Right lung (tissue), 5 donors: ENCODE measurements around the gene NR6A1. TPM values are rescaled to one million over a fixed set of nuclear protein-coding genes. Genes with fewer than 3 reads are reported as not detected.

Experiments
- DNase-seq, 2 donors: peaks; one replicate each; pipeline ENCODE4 v3.0.0-alpha.2; 2013
- polyA plus RNA-seq, 5 donors: library from polyadenylated mRNA; unstranded; fragments of 120-200 nt; gene quantifications; one replicate each; pipeline versions ENCODE4 v1.2.1 to v1.2.3, GENCODE V29; 2013; ENCODE audit warnings: inconsistent platforms in 1 of 5, low replicate concordance in 1 of 5; ENCODE audit not compliant: insufficient read length in 5 of 5, insufficient read depth in 1 of 5

The NR6A1 gene
- polyA plus RNA-seq, 5 donors: 1.3 to 2.5 (median 1.5) TPM

DNA sequence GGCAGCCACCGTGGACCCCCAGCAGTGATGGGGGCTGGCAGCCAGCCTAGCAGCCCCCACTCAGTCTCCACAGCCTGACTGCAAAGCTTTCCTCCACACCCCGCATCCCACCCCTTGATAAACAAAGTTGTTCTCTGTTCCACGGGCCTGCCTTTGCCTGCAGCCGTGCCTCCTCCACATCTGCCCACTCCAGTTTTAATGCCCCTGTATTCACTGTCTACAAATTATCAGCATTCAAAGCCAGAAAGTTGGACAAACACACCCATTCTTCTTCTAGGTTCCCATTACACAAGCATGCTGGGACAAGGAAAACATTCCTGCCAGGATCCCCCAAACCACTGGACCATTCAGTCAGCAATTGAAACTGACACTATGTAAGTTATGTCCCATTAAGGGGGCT, 240.9 kb downstream of the NR6A1 start:
- no peak for DNase-seq

- DNase-seq: no peak
These were observed 243.3 kb downstream of the NR6A1 start for GRCh38 chr9:124527781-124528180.

DNA sequence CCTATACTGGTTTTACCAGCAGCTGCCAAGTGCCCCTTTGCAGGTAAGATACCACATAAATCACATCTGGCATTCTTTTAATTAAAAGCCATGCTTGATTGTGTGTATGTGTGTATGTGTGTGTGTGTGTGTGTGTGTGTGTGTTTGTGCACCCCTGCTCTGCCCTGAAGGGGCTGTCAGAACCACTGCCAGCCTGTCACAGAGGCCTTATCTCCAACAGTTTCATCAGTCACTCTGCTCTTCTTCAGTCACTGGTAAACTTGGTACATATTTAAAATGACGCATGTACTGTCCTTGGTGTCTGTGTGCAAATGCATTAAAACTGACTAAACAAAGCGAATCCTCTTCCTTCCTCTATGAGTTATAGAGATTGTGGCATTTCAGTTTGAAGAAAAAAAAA, 244.9 kb downstream of the NR6A1 start:
- no peak for DNase-seq

GRCh38 chr9:124522121-124523098, 248.7 kb downstream of the NR6A1 start:
- DNase-seq: no peak

DNA sequence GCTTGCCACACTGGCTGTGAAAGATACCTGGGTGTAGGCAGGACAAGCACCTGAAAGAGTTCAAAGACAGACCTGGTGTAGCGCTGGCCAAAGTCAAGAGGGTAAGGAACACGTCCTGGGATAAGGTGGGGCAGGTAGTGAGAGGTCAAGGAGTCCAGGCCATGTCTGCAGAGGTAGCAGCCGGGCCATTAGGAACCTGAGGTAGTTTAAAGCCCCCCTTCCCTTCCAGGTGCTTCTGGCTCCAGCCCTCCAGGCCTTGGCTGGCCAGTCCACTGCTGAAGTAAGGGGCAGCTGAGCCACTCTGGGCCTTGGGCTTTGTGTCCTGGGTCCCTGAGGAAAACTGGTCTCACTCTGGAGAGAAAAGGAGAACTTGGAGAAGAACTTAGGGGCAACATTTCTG, 250.0 kb downstream of the NR6A1 start:
- DNase-seq: no peak

DNA sequence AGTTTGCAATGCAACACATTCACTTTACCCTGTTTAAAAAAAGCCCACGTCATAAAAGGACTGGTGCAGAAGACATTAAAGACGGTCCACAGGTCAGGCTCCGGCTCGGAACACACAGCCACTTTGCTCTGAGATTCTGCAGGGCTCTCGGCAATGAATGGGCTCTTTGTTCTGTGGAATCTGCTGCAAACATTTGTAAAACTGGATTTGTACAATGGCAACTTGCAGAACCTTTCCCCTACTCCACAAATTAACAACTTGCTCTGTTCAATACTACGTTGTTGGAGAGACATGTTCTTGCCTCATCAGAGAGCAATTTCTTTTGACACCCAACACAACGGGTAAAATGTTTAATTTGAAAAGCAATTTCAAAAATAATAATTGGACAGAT, 250.9 kb downstream of the NR6A1 start:
- no peak for DNase-seq

DNA sequence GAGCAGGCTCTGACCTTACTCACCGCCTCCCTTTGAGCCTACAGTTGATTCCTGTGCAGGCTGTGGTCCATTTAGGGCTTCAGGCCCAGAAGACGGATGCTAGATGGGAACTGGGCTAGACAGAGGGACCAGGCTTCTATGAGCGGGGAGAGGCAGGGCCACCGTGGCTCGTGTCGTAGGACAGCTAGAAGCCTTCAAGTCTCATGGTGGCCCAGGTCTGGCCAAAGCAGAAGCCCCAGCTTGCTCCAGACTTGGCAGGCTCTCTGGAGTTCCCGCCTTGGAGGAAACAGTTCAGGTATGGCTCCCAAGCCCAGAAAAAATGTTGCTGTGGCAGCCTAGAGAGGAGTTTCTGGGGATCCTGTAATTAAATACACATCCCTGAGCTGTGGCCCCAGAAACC, 253.0 kb downstream of the NR6A1 start:
- DNase-seq: no peak

DNA sequence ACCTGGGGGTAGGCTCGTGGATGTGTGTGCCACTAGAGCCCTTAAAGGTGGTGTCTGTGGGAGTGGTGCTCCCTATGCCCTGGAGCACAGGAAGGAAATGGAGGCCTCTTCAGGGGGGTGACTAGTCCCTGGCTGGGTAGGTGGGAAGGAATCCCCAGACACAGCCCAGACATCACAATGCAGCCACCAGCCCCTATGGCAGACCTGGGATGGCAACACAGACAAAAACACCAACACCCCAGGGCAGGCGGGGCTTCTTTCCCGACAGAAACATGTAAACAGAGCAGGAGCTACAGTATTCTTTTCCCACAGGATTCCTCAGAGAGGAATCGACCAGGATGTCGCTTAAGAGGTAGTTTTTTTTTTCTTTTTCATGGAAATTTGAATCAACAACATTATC, 253.5 kb downstream of the NR6A1 start:
- DNase-seq: no peak

GRCh38 chr9:124514874-124515273, 256.2 kb downstream of the NR6A1 start:
- no peak for DNase-seq

DNA sequence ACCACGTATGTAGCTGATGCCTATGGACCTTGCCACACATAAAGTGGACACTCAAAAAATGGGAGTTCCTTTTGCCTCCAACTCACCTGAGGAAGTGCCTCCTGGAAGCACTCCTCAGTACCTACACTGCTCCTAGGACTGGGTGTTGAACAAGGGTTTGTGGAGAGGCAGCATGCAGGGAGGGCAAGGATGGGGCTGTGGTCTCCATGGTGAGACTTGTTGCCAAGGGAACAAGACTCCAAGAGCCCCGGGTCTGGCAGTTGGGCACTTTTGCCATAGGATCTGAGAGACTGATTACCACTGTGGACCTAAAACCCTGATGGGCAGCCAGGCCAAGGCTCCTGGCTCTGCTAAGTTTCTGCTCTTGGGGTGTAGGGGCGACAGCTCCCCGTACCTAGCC, 257.0 kb downstream of the NR6A1 start:
- DNase-seq: no peak

- no peak for DNase-seq
These were observed 257.6 kb downstream of the NR6A1 start for GRCh38 chr9:124513376-124513994.

GRCh38 chr9:124512806-124513204, 258.3 kb downstream of the NR6A1 start:
- no peak for DNase-seq

DNA sequence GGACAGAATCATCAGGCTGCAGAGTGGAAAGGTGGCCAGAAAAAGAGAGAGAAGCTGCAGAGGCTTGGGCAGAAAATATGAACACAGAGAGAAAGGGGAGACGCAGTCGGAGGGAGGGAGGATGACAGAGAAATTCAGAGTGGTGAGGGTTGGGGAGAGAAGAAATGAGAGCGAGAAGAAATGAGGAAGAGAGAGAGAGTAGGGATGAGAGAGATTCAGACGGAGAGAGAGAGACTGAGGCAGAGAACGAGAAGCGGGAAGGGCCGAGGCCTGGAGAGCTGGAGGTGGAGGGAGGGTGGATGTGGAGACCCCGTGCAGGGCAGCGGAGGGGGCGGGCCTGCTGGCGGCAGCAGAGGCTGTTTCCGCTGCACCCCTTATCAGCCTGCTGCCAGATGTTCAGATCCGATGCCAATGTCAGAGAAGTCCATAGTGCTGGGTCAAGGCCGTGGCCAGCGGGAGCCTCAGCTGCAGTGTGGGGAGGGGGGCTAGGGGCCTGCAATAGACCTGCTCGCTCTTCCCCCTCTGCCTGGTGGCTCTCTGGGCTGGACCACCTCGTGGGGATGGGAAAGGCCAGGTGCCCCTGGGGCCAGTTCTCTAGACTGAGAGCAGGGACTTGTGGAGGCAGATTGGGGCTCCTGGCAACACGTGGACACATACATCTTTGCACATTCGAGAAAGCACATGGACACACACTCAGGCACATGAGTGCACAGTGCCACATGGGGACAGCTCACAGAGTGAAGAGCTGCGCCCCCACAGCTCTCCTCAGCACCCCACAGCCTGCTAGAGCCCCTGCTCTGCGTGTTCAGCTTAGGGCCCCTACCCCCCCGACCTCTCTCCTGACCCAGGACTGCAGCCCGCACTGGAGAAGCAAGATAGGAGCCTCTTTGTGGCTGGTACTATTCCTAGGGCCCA, 259.0 kb downstream of the NR6A1 start:
- peak in 1 of 2 donors; percentile 17 for DNase-seq

GRCh38 chr9:124511426-124511840, 259.7 kb downstream of the NR6A1 start:
- DNase-seq: no peak

DNA sequence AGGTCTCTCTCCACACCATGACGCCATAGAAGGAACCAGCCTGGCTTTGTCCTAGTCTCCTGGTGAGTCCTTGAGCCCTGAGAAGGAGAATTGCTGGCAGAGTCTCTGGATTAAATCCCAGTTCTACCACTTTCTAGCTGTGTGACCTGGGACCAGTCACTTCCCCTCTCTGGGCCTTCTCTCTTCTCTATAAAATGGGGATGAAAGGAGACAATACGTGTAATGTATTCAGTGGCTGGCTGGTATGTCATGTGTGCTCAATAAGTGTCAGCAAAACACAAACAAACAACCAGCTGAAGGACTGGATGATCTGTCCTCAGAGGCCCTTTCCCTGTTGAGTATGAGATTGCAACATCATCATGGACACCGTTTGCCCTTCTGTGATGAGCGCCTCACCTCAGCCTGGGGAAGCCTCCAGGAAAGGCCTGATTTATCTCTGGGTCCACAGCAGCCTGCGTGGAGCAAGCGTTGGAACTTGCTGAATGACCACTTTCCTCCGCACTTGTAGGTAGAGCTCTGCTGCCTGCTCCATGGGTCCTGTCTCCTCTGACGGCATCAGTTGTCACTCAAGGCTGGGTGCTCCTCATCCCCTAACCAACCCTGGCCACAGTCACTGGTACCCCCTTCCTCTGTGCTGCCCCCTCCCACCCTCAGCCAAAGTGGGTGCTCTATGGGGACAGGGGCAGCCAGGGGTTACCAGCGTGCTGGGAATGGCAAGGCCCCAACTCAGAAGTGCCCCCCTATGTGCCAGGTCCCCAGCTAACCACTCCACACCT, 260.3 kb downstream of the NR6A1 start:
- DNase-seq: no peak

GRCh38 chr9:124507880-124508423, 263.2 kb downstream of the NR6A1 start:
- no peak for DNase-seq

GRCh38 chr9:124506931-124507879, 263.9 kb downstream of the NR6A1 start, which contains the start of gene NR5A1:
Gene NR5A1 (minus strand): TSS chr9:124507399. CDS start chr9:124503395, 4,004 bp downstream.
- no peak for DNase-seq

- DNase-seq: no peak
These were observed 264.7 kb downstream of the NR6A1 start for GRCh38 chr9:124506433-124506832.

DNA sequence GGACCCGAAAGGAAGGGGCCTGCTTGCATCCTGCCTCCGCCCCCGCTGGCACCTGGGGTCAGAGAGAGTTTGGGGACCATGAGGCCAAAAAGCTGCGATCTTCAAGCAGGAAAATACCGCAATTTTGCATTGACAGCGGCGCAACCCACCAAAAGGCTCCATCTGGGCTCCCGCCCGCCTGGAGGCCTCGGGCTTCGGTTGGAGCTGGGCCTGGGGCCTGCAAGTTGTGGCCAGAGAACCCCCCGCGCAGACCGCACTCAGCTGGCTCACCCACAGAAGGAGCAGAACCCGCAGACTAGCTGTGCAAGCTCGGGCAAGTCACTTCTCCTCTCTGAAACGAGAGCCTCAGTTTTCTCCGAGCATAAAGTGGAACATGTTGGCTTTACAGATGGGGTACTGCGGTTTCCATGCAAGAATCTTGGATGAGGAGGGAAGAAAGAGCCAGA, 265.2 kb downstream of the NR6A1 start:
- no peak for DNase-seq
